GM13976 (cell line): ENCODE data around the gene KRTAP10-2.

Source experiments
- DNase-seq: peaks from one replicate; pipeline ENCODE4 v3.0.0; 2012; ENCODE audit warnings: low spot score
- in situ Hi-C: fragments of 300-500 bp; cut with MboI; formaldehyde crosslinking; loops from one replicate; pipeline ENCODE4 v1.12.0; 2022; ENCODE audit warnings: low sequenced_read_pairs, mixed read lengths, inconsistent platforms; ENCODE audit not compliant: unreplicated experiment
- TF ChIP-seq, protein P1 (sequence below): IDR thresholded peaks from 2 replicates; pipeline ENCODE4 v1.5.1; 2012; ENCODE audit warnings: borderline replicate concordance, mild to moderate bottlenecking; ENCODE audit not compliant: insufficient read depth; ENCODE audit errors: extremely low read depth, missing control alignments, control extremely low read depth

KRTAP10-2 gene

DNA sequence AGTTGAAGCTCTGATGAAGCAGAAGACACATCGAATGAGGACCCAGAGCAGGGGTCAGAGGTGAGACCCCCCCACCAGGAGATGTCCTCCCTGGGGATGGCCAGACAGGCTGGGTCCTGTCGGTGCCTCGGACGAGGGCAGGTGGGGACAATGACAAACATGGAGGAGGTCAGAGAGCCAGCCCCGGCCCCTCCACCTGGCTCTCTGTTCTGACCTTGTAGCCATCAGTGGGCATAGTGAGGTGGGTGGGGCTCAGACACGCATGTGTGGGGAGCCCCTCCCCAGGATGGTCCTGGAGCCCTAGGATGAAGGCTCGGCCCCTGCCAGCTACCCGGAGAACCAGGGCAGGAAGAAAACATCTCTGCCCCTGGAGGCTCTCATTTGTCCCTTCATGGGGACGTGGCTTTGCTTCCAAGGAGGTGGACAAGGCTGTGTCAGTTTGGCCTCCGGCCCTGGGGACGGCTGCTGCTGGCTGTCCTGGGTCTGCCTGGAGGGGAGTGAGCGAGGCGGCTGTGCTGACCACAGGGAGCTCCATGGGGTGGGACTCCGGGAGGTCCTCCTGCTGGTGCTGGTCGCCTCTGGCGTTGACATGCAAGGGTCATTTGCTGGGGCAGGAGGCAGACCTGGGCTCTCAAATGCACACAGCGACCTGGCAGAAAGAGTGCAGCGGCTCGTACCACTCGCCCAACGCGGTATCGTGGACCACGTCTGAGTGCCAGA is 38.4 kb upstream of the KRTAP10-2 start:
- TF ChIP-seq, protein P1, sequence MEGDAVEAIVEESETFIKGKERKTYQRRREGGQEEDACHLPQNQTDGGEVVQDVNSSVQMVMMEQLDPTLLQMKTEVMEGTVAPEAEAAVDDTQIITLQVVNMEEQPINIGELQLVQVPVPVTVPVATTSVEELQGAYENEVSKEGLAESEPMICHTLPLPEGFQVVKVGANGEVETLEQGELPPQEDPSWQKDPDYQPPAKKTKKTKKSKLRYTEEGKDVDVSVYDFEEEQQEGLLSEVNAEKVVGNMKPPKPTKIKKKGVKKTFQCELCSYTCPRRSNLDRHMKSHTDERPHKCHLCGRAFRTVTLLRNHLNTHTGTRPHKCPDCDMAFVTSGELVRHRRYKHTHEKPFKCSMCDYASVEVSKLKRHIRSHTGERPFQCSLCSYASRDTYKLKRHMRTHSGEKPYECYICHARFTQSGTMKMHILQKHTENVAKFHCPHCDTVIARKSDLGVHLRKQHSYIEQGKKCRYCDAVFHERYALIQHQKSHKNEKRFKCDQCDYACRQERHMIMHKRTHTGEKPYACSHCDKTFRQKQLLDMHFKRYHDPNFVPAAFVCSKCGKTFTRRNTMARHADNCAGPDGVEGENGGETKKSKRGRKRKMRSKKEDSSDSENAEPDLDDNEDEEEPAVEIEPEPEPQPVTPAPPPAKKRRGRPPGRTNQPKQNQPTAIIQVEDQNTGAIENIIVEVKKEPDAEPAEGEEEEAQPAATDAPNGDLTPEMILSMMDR: no peak
- no peak for DNase-seq

DNA sequence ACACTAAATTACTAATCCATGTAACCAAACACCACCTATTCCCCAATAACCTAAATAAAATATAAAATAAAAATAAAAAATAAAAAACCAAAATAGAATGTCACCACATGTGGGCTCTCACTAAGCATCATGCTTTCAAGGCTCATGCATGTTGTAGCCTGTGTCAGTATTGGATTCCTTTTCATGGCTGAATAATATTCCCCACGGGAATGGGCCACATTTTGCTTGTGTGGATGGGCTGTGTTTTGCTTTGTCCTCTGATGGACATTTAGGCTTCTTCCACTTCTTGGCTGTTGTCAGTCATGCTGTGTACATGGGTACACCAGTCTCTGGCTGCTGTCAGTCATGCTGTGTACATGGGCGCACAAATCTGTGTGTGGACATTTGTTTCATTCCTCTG is 37.8 kb upstream of the KRTAP10-2 start:
- DNase-seq: no peak
- in situ Hi-C loops: no loop called here
- TF ChIP-seq, protein P1: no peak

More for the DNA sequence above, 38.4 kb upstream of the KRTAP10-2 start:
- in situ Hi-C loops: no loop called here

DNA sequence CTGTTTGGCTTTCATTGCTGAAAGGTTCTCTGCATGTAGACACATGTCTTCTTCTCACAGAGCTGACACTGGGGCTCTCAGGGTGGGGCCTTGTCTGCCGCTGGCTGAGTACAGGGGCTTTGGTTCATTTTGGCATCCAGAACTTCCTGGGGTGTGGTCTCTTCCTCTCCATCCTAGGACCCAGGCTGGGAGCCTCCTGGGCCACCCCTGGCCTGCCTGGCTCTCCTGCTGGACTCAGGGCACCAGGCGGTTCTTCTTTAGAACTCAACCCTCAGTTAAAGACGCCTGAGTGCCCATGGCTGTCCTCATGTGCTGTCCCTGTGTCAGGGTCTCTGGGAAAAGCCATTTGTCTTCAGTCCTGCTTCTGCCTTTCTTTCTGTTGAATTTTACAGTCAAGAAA is 34.6 kb upstream of the KRTAP10-2 start:
- in situ Hi-C loops: no loop called here
- no peak for DNase-seq
- TF ChIP-seq, protein P1: no peak

GRCh38 chr21:44583800-44584147 is 32.5 kb upstream of the KRTAP10-2 start:
- TF ChIP-seq, protein P1: no peak
- no peak for DNase-seq
- in situ Hi-C loops: no loop called here

- in situ Hi-C loops: no loop called here
- DNase-seq: no peak
- TF ChIP-seq, protein P1: no peak
Observed at GRCh38 chr21:44583089-44583799, 31.9 kb upstream of the KRTAP10-2 start.

DNA sequence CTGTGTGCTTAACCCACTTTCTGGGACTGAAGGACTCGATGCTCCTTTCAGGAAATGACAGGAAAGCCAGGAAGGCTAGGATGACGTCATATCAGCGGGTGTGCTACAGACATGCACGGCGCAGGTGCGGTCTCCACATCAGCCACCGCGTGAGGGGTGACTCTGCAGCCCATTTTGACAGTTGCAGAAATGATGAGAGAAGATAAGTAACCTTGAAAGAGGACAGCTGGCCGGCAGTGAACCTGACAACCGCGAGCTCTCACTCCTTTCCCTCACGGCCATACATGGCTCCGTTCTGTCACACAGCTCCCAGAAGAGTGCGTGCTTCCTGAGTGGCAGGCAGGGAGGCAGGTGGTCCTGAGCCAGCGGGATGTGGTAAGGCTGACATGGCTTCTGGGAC is 30.8 kb upstream of the KRTAP10-2 start:
- no peak for DNase-seq
- in situ Hi-C loops: no loop called here
- TF ChIP-seq, protein P1: no peak
